HG03469 (cell line): ENCODE data around the gene P4HB.
"Not testable (repeated sequence)": the region's sequence is repeated elsewhere in the genome, so short reads cannot be mapped to it uniquely, and the experiment has no call there.

Source experiments
- ATAC-seq: cut with Tn5 transposase; IDR thresholded peaks from one replicate; pipeline ENCODE4 v1.9.1; 2021; ENCODE audit warnings: mild to moderate bottlenecking, moderate library complexity, moderate number of reproducible peaks; ENCODE audit not compliant: unreplicated experiment

Gene P4HB

DNA sequence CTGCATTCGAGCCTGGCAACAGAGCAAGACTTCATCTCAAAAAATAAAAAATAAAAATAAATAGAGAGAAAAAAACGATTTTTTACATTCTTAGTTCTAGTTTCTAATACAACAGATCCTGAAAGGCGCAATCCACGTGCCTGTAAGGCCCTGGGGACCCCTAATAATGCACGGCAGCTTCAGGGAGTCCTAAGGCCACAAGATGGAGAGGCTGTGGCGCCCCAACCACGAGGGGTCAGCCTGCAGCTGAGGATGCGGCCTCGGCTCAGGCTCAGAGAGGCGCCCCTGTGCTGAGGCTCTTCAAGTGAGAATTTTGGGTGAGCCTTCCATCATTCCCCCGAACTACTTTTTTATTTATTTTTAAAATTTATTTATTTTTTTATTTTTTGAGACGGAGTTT lies 10.9 kb downstream of the P4HB start:
- ATAC-seq: no peak

- no peak for ATAC-seq
Observed at GRCh38 chr17:81846743-81847689, 13.3 kb downstream of the P4HB start.

- no peak for ATAC-seq
Observed at GRCh38 chr17:81845881-81846742, 14.2 kb downstream of the P4HB start.

DNA sequence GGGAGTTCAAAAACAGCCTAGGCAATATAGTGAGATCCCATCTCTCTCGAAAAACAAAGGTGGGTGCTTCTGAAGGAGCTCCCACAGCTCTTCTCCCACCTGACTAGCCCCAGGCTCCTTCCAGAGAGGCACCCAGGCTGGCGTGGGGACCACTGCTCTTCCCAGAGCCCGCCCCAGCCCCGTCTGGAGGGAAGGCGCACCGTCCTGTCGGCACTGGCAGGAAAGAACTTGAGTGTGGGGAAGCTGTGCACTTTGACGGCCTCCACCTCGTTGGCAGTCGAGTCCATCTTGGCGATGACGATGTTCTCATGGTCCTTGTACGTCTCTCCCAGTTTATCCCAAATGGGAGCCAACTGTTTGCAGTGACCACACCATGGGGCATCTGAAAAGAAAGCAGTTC lies 15.0 kb downstream of the P4HB start:
- ATAC-seq: no peak

GRCh38 chr17:81844887-81845286 lies 15.4 kb downstream of the P4HB start:
- ATAC-seq: no peak

GRCh38 chr17:81844327-81844851 lies 15.9 kb downstream of the P4HB start:
- no peak for ATAC-seq

GRCh38 chr17:81843713-81844326 lies 16.5 kb downstream of the P4HB start:
- ATAC-seq: no peak

DNA sequence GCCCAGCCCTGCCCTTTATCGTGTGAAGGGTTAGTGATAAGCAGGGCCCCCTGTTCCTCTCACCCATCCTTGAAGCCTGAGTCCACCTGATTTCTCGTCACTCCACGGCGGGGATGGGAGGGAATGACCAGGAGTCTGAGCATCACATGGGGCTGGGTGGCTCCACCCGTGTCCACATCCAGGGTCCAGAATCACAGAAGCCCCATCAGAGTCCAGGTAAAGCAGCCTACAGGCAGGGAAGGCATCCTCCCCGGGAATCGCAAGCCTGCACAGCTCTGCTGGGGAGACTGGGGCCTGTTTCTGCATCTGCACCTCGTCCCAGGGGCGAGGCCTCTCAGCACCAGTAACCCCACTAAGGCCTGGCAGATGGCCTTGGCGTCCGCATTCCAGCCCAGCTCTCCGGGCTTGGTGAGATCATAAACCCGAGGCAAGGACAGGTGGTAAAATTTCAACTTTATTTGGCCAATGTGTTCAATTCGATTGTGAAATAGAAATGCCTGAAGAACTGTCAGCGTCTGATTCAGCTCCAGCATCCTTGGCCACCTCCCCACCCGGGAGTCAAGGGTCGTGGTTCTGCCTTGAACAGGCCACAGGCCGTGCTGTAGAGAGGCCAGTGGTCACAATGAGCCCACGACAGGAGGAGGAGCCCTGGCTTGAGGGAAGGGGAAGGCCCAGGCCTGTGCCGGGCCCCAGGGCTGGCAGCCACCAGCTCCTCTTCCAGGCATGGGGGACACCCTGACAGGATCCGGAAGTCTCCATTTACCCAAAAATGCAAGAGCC lies 17.4 kb downstream of the P4HB start:
- ATAC-seq: no peak

DNA sequence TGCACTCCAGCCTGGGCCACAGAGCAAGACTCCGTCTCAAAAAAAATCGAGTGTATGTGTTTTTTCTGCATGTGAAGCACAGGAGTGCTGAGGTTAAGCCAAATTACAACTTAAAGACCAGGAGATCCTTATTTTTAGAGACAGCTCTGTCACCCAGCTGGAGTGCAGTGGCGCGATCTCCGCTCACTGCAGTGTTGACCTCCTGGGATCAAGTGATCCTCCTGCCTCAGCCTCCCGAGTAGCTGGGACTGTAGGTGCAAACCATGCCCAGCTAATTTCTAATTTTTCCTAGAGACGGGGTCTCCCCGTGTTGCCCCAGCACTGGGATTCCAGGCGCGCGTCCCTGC lies 18.0 kb downstream of the P4HB start:
- no peak for ATAC-seq

GRCh38 chr17:81841866-81842265 lies 18.5 kb downstream of the P4HB start:
- no peak for ATAC-seq

DNA sequence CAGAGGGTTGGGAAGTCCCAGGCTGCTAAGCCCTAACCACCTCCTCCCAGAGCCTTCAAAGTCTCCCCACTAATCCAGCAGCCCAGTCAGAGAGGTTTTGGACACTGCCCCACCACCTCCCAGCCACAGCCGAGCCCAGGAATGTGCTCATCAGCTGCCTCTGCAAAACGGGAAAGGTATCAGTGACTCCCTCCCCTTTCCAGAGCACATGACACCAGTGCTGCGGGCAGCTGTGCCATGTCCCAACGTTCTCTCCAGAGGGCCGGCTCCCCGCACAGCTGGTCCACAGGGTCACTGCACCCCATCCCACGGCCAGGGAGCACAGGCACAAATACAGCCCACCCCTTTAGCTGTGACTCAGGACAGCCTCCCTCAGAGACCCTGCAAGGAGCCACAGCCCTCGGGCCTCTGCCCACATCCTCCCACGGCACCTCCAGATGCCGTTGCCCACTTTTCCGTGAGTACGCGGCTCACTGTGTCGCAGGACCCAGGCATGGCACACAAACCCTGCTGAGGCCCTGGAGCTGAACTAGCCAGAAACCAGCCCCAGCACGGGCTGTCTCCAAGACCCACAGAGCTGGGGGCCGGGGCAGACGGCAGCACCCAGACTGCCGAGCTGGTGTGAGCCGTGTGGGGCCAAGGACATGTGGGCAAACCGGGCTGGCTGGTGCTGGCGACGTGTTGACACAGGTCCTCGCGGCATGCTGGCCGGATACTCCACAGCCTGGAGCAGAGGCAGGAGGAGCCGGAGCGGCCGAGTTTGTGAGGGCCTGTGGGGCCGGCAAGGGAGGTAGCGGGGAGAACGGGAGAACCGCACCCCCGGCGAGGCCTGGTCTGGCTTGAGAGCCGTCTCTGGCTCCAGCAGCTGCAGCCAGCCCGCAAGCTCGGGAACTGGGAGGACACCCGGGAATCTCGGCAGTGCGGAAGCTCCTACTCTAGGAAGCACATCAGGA lies 19.2 kb downstream of the P4HB start:
- ATAC-seq: no peak

- ATAC-seq: not testable (repeated sequence)
Observed at GRCh38 chr17:81840059-81840458, 20.3 kb downstream of the P4HB start.

GRCh38 chr17:81839301-81839700 lies 21.0 kb downstream of the P4HB start:
- ATAC-seq: no peak

GRCh38 chr17:81838753-81839255 lies 21.5 kb downstream of the P4HB start:
- no peak for ATAC-seq

- ATAC-seq: no peak
Observed at GRCh38 chr17:81837641-81838040, 22.7 kb downstream of the P4HB start.

- no peak for ATAC-seq
Observed at GRCh38 chr17:81834831-81835267, 25.5 kb downstream of the P4HB start, which contains the start of gene PPP1R27. TSS of gene PPP1R27 (minus strand) at chr17:81835050. CDS start at chr17:81834953, 97 bp downstream.

DNA sequence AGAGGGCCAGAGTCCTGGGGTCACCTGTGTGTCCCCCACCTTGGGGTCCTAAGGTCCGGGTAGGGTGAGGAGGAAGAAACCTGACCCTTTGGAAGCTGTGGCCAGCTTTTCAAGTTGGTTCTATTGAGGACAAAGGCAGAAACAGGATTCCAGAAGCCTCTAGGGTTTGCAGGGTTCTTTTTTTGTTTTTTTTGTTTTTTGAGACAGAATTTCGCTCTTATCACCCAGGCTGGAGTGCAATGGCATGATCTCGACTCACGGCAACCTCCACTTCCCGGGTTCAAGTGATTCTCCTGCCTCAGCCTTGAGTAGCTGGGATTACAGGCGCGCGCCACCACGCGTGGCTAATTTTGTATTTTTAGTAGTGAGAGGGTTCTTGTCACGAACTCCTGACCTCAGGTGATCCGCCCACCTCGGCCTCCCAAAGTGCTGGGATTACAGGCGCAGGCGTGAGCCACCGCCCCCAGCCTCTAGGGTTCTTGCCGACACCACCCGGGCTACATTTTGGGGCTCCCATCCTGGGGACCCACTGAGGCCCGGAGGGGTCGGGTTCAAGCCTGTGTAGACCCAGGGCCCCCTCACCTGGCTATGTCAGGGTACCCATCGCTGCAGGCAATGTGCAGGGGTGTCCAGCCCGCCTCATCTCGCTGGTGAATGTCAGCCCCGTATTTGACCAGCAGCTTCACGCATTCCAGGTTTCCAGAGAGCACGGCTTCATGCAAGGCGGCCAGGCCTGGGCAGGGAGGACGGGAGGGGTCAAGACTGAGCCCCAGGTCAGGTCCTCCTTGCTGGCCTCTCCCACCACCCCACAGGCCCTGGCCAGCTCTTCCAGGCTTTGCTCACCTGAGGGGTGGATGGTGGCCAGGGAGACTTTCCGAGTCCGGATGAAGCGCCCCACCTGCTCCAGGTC lies 26.2 kb downstream of the P4HB start:
- no peak for ATAC-seq
